DND-41 (cell line): ENCODE results near the gene FCSK.

Experiments used
- ATAC-seq: fragments of 200-7000 bp; cut with Tn5 transposase; 3 replicates; pipeline ENCODE4 v1.9.1; 2021; ENCODE audit warnings: low read depth; ENCODE audit not compliant: insufficient read depth
- DNase-seq: peaks from one replicate; pipeline ENCODE4 v3.0.0-alpha.2; 2020
- H2AFZ ChIP-seq: 2 replicates; pipeline ENCODE4 v1.6.0; 2012; ENCODE audit warnings: low read depth, low read length
- H3K27ac ChIP-seq: 2 replicates; pipeline ENCODE4 v1.5.1; 2012; ENCODE audit warnings: low read length, inconsistent platforms
- H3K27me3 ChIP-seq: fragments of 200-600 bp; sonication (generic); 2 replicates; pipeline ENCODE4 v1.6.0; 2012; ENCODE audit warnings: low read length, mild to moderate bottlenecking, inconsistent platforms; ENCODE audit not compliant: insufficient read depth, poor library complexity
- H3K36me3 ChIP-seq: 2 replicates; pipeline ENCODE4 v1.5.1; 2012; ENCODE audit warnings: low read length, inconsistent platforms; ENCODE audit not compliant: insufficient read depth
- H3K4me1 ChIP-seq: 2 replicates; pipeline ENCODE4 v1.5.1; 2012; ENCODE audit warnings: mild to moderate bottlenecking, low read length; ENCODE audit not compliant: insufficient read depth
- H3K4me2 ChIP-seq: 2 replicates; pipeline ENCODE4 v1.6.0; 2012; ENCODE audit warnings: mild to moderate bottlenecking, moderate library complexity, low read length, inconsistent platforms; ENCODE audit not compliant: insufficient read depth
- H3K4me3 ChIP-seq, 2 experiments: fragments of 200-600 bp in 1 of 2; shearing (Covaris generic) in 1 of 2; 2 replicates each; pipeline ENCODE4 v1.5.1; 2012 to 2016; ENCODE audit warnings: inconsistent platforms in 2 of 2, low read length in 2 of 2, mild to moderate bottlenecking in 2 of 2, low read depth in 1 of 2, moderate library complexity in 1 of 2
- H3K79me2 ChIP-seq: 2 replicates; pipeline ENCODE4 v1.6.0; 2012; ENCODE audit warnings: low read length, inconsistent platforms; ENCODE audit not compliant: insufficient read depth
- H3K9ac ChIP-seq: 2 replicates; pipeline ENCODE4 v1.6.0; 2012; ENCODE audit warnings: low read depth, mild to moderate bottlenecking, inconsistent platforms, low read length, moderate library complexity
- H3K9me3 ChIP-seq: 2 replicates; pipeline ENCODE4 v1.5.1; 2012; ENCODE audit warnings: low read length, moderate library complexity, mild to moderate bottlenecking, inconsistent platforms; ENCODE audit not compliant: insufficient read depth, severe bottlenecking
- H4K20me1 ChIP-seq: 2 replicates; pipeline ENCODE4 v1.6.0; 2012; ENCODE audit warnings: low read length; ENCODE audit not compliant: insufficient read depth
- CTCF ChIP-seq: IDR thresholded peaks from 2 replicates; pipeline ENCODE4 v1.5.1; 2012; ENCODE audit warnings: borderline replicate concordance, low read length, moderate library complexity, mild to moderate bottlenecking; ENCODE audit not compliant: poor library complexity, severe bottlenecking; ENCODE audit errors: extremely low read depth
- EZH2 ChIP-seq: IDR thresholded peaks from 3 replicates; pipeline ENCODE4 v1.6.1; 2012; ENCODE audit warnings: borderline replicate concordance, low read depth, mild to moderate bottlenecking, moderate library complexity, low read length, inconsistent platforms; ENCODE audit not compliant: severe bottlenecking

Gene FCSK

GRCh38 chr16:70419384-70420327 lies 34.7 kb upstream of the FCSK start:
- H3K27me3 ChIP-seq: no peaks in the 10 kb centered on the region
- DNase-seq (no peak), ATAC-seq (0 out of 3 replicates have a peak, but pooled peaks have one; percentile 19)
- no peaks in the 10 kb centered on the region for H3K4me1 ChIP-seq
- peaks cover 5% of the 10 kb centered on the region for H3K36me3 ChIP-seq
- H2AFZ ChIP-seq: no peak overlapping the region
- H3K9ac ChIP-seq: no peak overlapping the region
- no peaks in the 10 kb centered on the region for H3K9me3 ChIP-seq
- H4K20me1 ChIP-seq: peaks cover 53% of the 10 kb centered on the region
- TF ChIP-seq EZH2: no peak
- no peak overlapping the region for H3K4me3 ChIP-seq
- no peak overlapping the region for H3K27ac ChIP-seq
- no peak overlapping the region for H3K4me2 ChIP-seq
- peaks cover 71% of the 10 kb centered on the region for H3K79me2 ChIP-seq

- H3K27ac ChIP-seq: no peak overlapping the region
- H3K4me2 ChIP-seq: no peak overlapping the region
- TF ChIP-seq EZH2: no peak
- TF ChIP-seq CTCF: no peak
- H3K9ac ChIP-seq: no peak overlapping the region
- no peaks in the 10 kb centered on the region for H3K27me3 ChIP-seq
- H3K4me1 ChIP-seq: no peaks in the 10 kb centered on the region
- peaks cover 77% of the 10 kb centered on the region for H3K79me2 ChIP-seq
- peaks cover 54% of the 10 kb centered on the region for H4K20me1 ChIP-seq
- H2AFZ ChIP-seq: no peak overlapping the region
- H3K4me3 ChIP-seq: no peak overlapping the region
- H3K36me3 ChIP-seq: peaks cover 13% of the 10 kb centered on the region
- ATAC-seq (no peak), DNase-seq (no peak)
- no peaks in the 10 kb centered on the region for H3K9me3 ChIP-seq
Measured at GRCh38 chr16:70421014-70421413, 33.4 kb upstream of the FCSK start.

GRCh38 chr16:70421473-70422311 lies 32.7 kb upstream of the FCSK start:
- Histone ChIP-seq H3K4me3 (no peak overlapping the region), H4K20me1 (peaks cover 54% of the 10 kb centered on the region), H3K9me3 (no peaks in the 10 kb centered on the region), H3K27me3 (no peaks in the 10 kb centered on the region), H3K27ac (no peak overlapping the region), H3K36me3 (peaks cover 13% of the 10 kb centered on the region), H3K4me2 (no peak overlapping the region), H2AFZ (no peak overlapping the region), H3K4me1 (no peaks in the 10 kb centered on the region), H3K9ac (no peak overlapping the region), H3K79me2 (peaks cover 72% of the 10 kb centered on the region)
- TF ChIP-seq EZH2: no peak
- no peak for TF ChIP-seq CTCF
- ATAC-seq: no peak
- DNase-seq: no peak

- Histone ChIP-seq H3K9me3 (no peaks in the 10 kb centered on the region), H3K27me3 (no peaks in the 10 kb centered on the region), H4K20me1 (peaks cover 46% of the 10 kb centered on the region), H3K79me2 (peaks cover 69% of the 10 kb centered on the region), H3K36me3 (peaks cover 10% of the 10 kb centered on the region), H3K9ac (no peak overlapping the region), H3K4me1 (no peaks in the 10 kb centered on the region), H3K27ac (no peak overlapping the region), H3K4me2 (no peak overlapping the region), H3K4me3 (no peak overlapping the region), H2AFZ (no peak overlapping the region)
- ATAC-seq (no peak), DNase-seq (no peak)
- TF ChIP-seq EZH2 (no peak), CTCF (no peak)
Measured at GRCh38 chr16:70422543-70422942, 31.9 kb upstream of the FCSK start.
